K562 (cell line): ENCODE results near the gene GEMIN7. TPM values are rescaled to one million over a fixed set of nuclear protein-coding genes. Genes with fewer than 3 reads are reported as not detected.

ENCODE experiments used
- ATAC-seq: fragments of 200-7000 bp; cut with Tn5 transposase; 3 replicates; pipeline ENCODE4 v1.9.1; 2020; ENCODE audit warnings: moderate library complexity
- BruUV-seq: library from RNA; stranded (reverse); fragments of 400-500 nt; replicated peaks from 2 replicates; lab custom pipeline; 2021; lab: Mats Ljungman, UMichigan
- CTCF ChIA-PET: fragments of 300-600 bp; formaldehyde crosslinking; extraction: SDS; loops from one replicate; lab custom pipeline; 2021; ENCODE audit warnings: low intra/inter-chr PET ratio; lab: Yijun Ruan, JAX
- POLR2A ChIA-PET: fragments of 300-600, 350-650 bp; sonication (Branson Sonifier 250); formaldehyde crosslinking; extraction: SDS; loops from one replicate; lab custom pipeline; 2021; ENCODE audit warnings: antibody characterized with exemption, inconsistent platforms; lab: Yijun Ruan, JAX
- DNase-seq, 4 experiments: peaks; one replicate each; pipeline versions ENCODE4 v3.0.0 to v3.0.0-alpha.2; 2011 to 2018; ENCODE audit warnings: low spot score in 3 of 4, mixed read lengths in 3 of 4; ENCODE audit errors: extremely low read depth in 1 of 4
- FAIRE-seq: peaks from 2 replicates; lab custom pipeline; 2011; peaks lifted over from hg19 to GRCh38; lab: Jason Lieb, UNC
- H2AFZ ChIP-seq: 2 replicates; pipeline ENCODE4 v1.6.0; 2011; ENCODE audit warnings: low read depth, low read length, control low read depth, inconsistent platforms
- H3K27ac ChIP-seq: fragments of 200-600 bp; 3 replicates; pipeline ENCODE4 v1.8.0; 2011; ENCODE audit warnings: low read depth, mild to moderate bottlenecking, control low read depth, inconsistent platforms, low read length, moderate library complexity, mixed read lengths; ENCODE audit errors: extremely low read depth
- H3K27me3 ChIP-seq, 2 experiments: fragments of 300-600 bp in 1 of 2; 2 replicates in 1 of 2; 3 replicates in 1 of 2; pipeline versions ENCODE4 v1.6.0 to v1.8.0; 2011; ENCODE audit warnings: inconsistent platforms in 2 of 2, low read length in 2 of 2, mild to moderate bottlenecking in 1 of 2, mixed read lengths in 1 of 2, moderate library complexity in 1 of 2; ENCODE audit not compliant: control insufficient read depth in 2 of 2, insufficient read depth in 2 of 2
- H3K36me3 ChIP-seq: fragments of 300-600 bp; 3 replicates; pipeline ENCODE4 v1.8.0; 2011; ENCODE audit warnings: mild to moderate bottlenecking, low read length, inconsistent platforms; ENCODE audit not compliant: control insufficient read depth, insufficient read depth
- H3K4me1 ChIP-seq, 2 experiments: fragments of 200-600 bp in 1 of 2; replicated peaks in 1 of 2; 2 replicates in 1 of 2; 3 replicates in 1 of 2; pipeline versions ENCODE4 v1.5.1 to v1.8.0; 2011; ENCODE audit warnings: inconsistent platforms in 2 of 2, low read length in 2 of 2, mild to moderate bottlenecking in 1 of 2, mixed read lengths in 1 of 2, moderate library complexity in 1 of 2; ENCODE audit not compliant: control insufficient read depth in 2 of 2, insufficient read depth in 2 of 2
- H3K4me2 ChIP-seq: 2 replicates; pipeline ENCODE4 v1.6.1; 2011; ENCODE audit warnings: low read length, control low read depth, inconsistent platforms, mixed read lengths; ENCODE audit not compliant: insufficient read depth
- H3K4me3 ChIP-seq: fragments of 200-600 bp; sonication (generic), shearing (Covaris generic); 2 replicates; pipeline ENCODE4 v1.5.1; 2016; ENCODE audit warnings: control low read depth, inconsistent platforms
- H3K79me2 ChIP-seq: fragments of 200-600 bp; 3 replicates; pipeline ENCODE4 v1.8.0; 2011; ENCODE audit warnings: low read length, inconsistent platforms; ENCODE audit not compliant: control insufficient read depth, insufficient read depth
- H3K9ac ChIP-seq, 2 experiments: 2 replicates each; pipeline versions ENCODE4 v1.6.0 to v1.6.1; 2011; ENCODE audit warnings: low read depth in 2 of 2, low read length in 2 of 2, control low read depth in 1 of 2, inconsistent platforms in 1 of 2, mild to moderate bottlenecking in 1 of 2, mixed read lengths in 1 of 2; ENCODE audit not compliant: insufficient read depth in 1 of 2
- H3K9me1 ChIP-seq: one replicate; pipeline ENCODE4 v1.6.0; 2011; ENCODE audit warnings: inconsistent platforms, mild to moderate bottlenecking, low read length, moderate library complexity; ENCODE audit not compliant: control insufficient read depth, insufficient read depth
- H3K9me3 ChIP-seq: replicated peaks from 2 replicates; pipeline ENCODE4 v1.5.1; 2011; ENCODE audit warnings: low read depth, low read length, inconsistent platforms; ENCODE audit not compliant: control insufficient read depth, insufficient read depth
- H4K20me1 ChIP-seq: replicated peaks from 2 replicates; pipeline ENCODE4 v1.6.1; 2011; ENCODE audit warnings: low read length, inconsistent platforms, mixed read lengths; ENCODE audit not compliant: control insufficient read depth, insufficient read depth
- DDX20 ChIP-seq: fragments of 450-650 bp; IDR thresholded peaks from 2 replicates; pipeline ENCODE4 v1.6.1; 2016; ENCODE audit warnings: missing genetic modification characterization, low read depth, mild to moderate bottlenecking, missing compliant biosample characterization, moderate library complexity
- E2F6 ChIP-seq, 2 experiments: IDR thresholded peaks; 2 replicates each; pipeline ENCODE4 v1.6.1; 2011; ENCODE audit warnings: borderline replicate concordance in 1 of 2, control low read depth in 1 of 2, low read depth in 1 of 2, low read length in 1 of 2, mild to moderate bottlenecking in 1 of 2, mixed read lengths in 1 of 2, moderate library complexity in 1 of 2; ENCODE audit not compliant: insufficient read depth in 1 of 2, insufficient read length in 1 of 2, poor library complexity in 1 of 2, severe bottlenecking in 1 of 2; ENCODE audit errors: extremely low read depth in 1 of 2
- ELF2 ChIP-seq: fragments of 250-450 bp; sonication (Bioruptor Pico); IDR thresholded peaks from 2 replicates; pipeline ENCODE4 v1.5.0; 2021; ENCODE audit warnings: mild to moderate bottlenecking
- FOXK2 ChIP-seq, 2 experiments: fragments of 450-650 bp; IDR thresholded peaks in 1 of 2; conservative IDR thresholded peaks in 1 of 2; 2 replicates each; pipeline ENCODE4 v1.6.1; 2016; ENCODE audit warnings: low read depth in 2 of 2, mild to moderate bottlenecking in 1 of 2
- HBP1 ChIP-seq: fragments of 450-650 bp; formaldehyde crosslinking; IDR thresholded peaks from 2 replicates; pipeline ENCODE4 v1.4.0; 2022; ENCODE audit warnings: missing genetic modification characterization
- HCFC1 ChIP-seq: IDR thresholded peaks from 2 replicates; pipeline ENCODE4 v1.6.1; 2012; ENCODE audit warnings: low read depth, low read length, improper control_type of control experiment
- HMGN3 ChIP-seq: IDR thresholded peaks from 2 replicates; pipeline ENCODE4 v1.6.1; 2011; ENCODE audit warnings: borderline replicate concordance, low read depth, mild to moderate bottlenecking, mixed read lengths, low read length; ENCODE audit not compliant: insufficient read length; ENCODE audit errors: extremely low read depth
- KLF16 ChIP-seq: IDR thresholded peaks from 2 replicates; pipeline ENCODE4 v1.6.1; 2016; ENCODE audit warnings: antibody characterized with exemption
- MEF2D ChIP-seq: conservative IDR thresholded peaks from 2 replicates; pipeline ENCODE4 v1.6.1; 2016; ENCODE audit warnings: low read depth, missing genetic modification characterization, missing compliant biosample characterization
- NBN ChIP-seq: fragments of 450-650 bp; IDR thresholded peaks from 2 replicates; pipeline ENCODE4 v1.6.1; 2016; ENCODE audit warnings: low read depth, mild to moderate bottlenecking
- POLR2G ChIP-seq: fragments of 200-400 bp; formaldehyde crosslinking; IDR thresholded peaks from 2 replicates; pipeline ENCODE4 v1.6.1; 2017; ENCODE audit warnings: low read depth, mild to moderate bottlenecking, antibody characterized with exemption, low read length, moderate library complexity
- POLR3G ChIP-seq: IDR thresholded peaks from 2 replicates; pipeline ENCODE4 v1.6.1; 2011; ENCODE audit not compliant: insufficient read length, insufficient replicate concordance; ENCODE audit errors: extremely low read depth
- RNF2 ChIP-seq: sonication (generic); IDR thresholded peaks from 2 replicates; pipeline ENCODE4 v1.6.1; 2016
- ZNF184 ChIP-seq: sonication (generic); formaldehyde crosslinking; IDR thresholded peaks from 2 replicates; pipeline ENCODE4 v1.5.0; 2020; ENCODE audit warnings: missing genetic modification reagents
- ZNF592 ChIP-seq: fragments of 450-650 bp; IDR thresholded peaks from 2 replicates; pipeline ENCODE4 v1.6.1; 2017; ENCODE audit warnings: antibody characterized with exemption, mild to moderate bottlenecking
- WGBS: fragments of 100-300 bp; shearing (Covaris generic); methylation state at CpG from one replicate; pipeline ENCODE4 v1.1.6; 2016; ENCODE audit warnings: low coverage, mixed read lengths; ENCODE audit not compliant: insufficient coverage; ENCODE audit errors: missing lambda C conversion rate; 5-methylcytosine and 5-hydroxymethylcytosine counted together
- in situ Hi-C: fragments of 300-500 bp; cut with MboI; formaldehyde crosslinking; loops from 4 replicates; pipeline ENCODE4 v1.15.0; 2018; ENCODE audit warnings: inconsistent platforms, mixed read lengths
- intact Hi-C: fragments of 100-400 bp; cut with micrococcal nuclease; formaldehyde crosslinking; loops from 2 replicates; pipeline ENCODE4 v1.14.2; 2022
- polyA plus RNA-seq, 8 experiments: library from polyadenylated mRNA; depleted of rRNA in 4 of 8; stranded (reverse) in 5 of 8; unstranded in 3 of 8; fragments of >200 nt; fragmentation: Nextera tagmentation in 2 of 8; fragmentation: Illumina TruSeq in 1 of 8; extraction: Ambion mirVana in 2 of 8; extraction: Trizol in 1 of 8; gene quantifications; 2 replicates each; pipeline versions ENCODE4 v1.2.1 to v1.2.3, GENCODE V29; 2011 to 2014; ENCODE audit warnings: inconsistent platforms in 1 of 8, missing spikeins in 1 of 8
- total RNA-seq, 7 experiments: library from RNA; depleted of rRNA in 6 of 7; stranded (reverse); fragments of >200 nt in 6 of 7; fragmentation: Illumina TruSeq in 2 of 7; extraction: Trizol in 2 of 7; gene quantifications; 2 replicates each; pipeline versions ENCODE4 v1.2.1 to v1.2.3, GENCODE V29; 2011 to 2021; ENCODE audit warnings: low replicate concordance in 1 of 7

Gene GEMIN7
- total and polyA plus RNA-seq, 9 of the 15 experiments (the other 6 are each of a cell fraction or from before 2014, with no cell fraction given), result 23.1 to 124 (median 54.9) TPM

- H3K4me1 ChIP-seq, result peaks cover 0 to 29% of the 10 kb centered on the region in 2 experiments; a peak in 2 of 5 replicates
- FAIRE-seq (no peak), ATAC-seq (peak; percentile 72), DNase-seq (peak in 1 of 4 experiments; percentile 30)
- intact Hi-C loops (no loop called here), in situ Hi-C loops (no loop called here)
- no peaks in the 10 kb centered on the region for H3K9me1 ChIP-seq
- 74% methylated on average over 13 of the region's 13 CpGs for WGBS
- BruUV-seq, result no TSS peak
- H3K4me2 ChIP-seq, result no peak overlapping the region
- H3K27me3 ChIP-seq, result no peaks in the 10 kb centered on the region
- H3K9me3 ChIP-seq, result no peaks in the 10 kb centered on the region
- peaks cover 74% of the 10 kb centered on the region; the same call in 2 of the 3 replicates for H3K36me3 ChIP-seq
- H3K27ac ChIP-seq, result no peak overlapping the region
- no peak overlapping the region for H3K4me3 ChIP-seq
- H4K20me1 ChIP-seq, result peaks cover 4% of the 10 kb centered on the region; the same call in 1 of the 2 replicates
- H3K9ac ChIP-seq, result peak overlapping the region in 1 of 2 experiments; percentile 61; a peak in 1 of 4 replicates
- CTCF ChIA-PET, result no interaction called here
- H3K79me2 ChIP-seq, result peaks cover 4% of the 10 kb centered on the region; the same call in 1 of the 3 replicates
- no peak overlapping the region for H2AFZ ChIP-seq
- POLR2A ChIA-PET, result interaction anchor here (0.6 to 1.1 kb wide), 4 partner anchors 20 to 1774 kb away, joined by 3 to 5 read pairs (median 3); no protein-coding TSS in a partner anchor
- TF ChIP-seq POLR3G (no peak), HBP1 (CRISPR knock-in tag) (no peak), POLR2G (0 out of 2 replicates have a peak, but pooled peaks have one; percentile 43), HMGN3 (peak; percentile 19), KLF16 (no peak), MEF2D (tag) (no peak), NBN (no peak), HCFC1 (no peak), ZNF592 (no peak), ZNF184 (CRISPR knock-in tag) (no peak), E2F6 (IDR thresholded peaks at IDR 0.05; ENCODE audit: borderline replicate concordance in 1 of 2, extremely low read depth in 1 of 2, insufficient read depth in 1 of 2, insufficient read length in 1 of 2, low read depth in 1 of 2, low read length in 1 of 2, poor library complexity in 1 of 2, severe bottlenecking in 1 of 2) (peak; percentile 42 to 44), ELF2 (CRISPR knock-in tag) (no peak), DDX20 (tag) (no peak), FOXK2 (conservative IDR thresholded peaks at IDR 0.05 in 1 of 2, IDR thresholded peaks at IDR 0.05 in 1 of 2; ENCODE audit: low read depth in 2 of 2) (no peak), RNF2 (no peak)
Observed at GRCh38 chr19:45069056-45069455, 10.0 kb upstream of the GEMIN7 start.
